GM15510 (cell line): ENCODE measurements around the gene ASTN2.

Experiments used
- POLR2A ChIP-seq: IDR thresholded peaks from 3 replicates; pipeline ENCODE4 v1.6.1; 2011; ENCODE audit warnings: borderline replicate concordance; ENCODE audit not compliant: insufficient read length; ENCODE audit errors: extremely low read depth

The ASTN2 gene

GRCh38 chr9:116394894-116395698 lies 1019.8 kb downstream of the ASTN2 start:
- TF ChIP-seq POLR2A: no peak

- no peak for TF ChIP-seq POLR2A
Measured at GRCh38 chr9:116394070-116394469, 1020.8 kb downstream of the ASTN2 start.

GRCh38 chr9:116393198-116393597 lies 1021.7 kb downstream of the ASTN2 start:
- no peak for TF ChIP-seq POLR2A

- no peak for TF ChIP-seq POLR2A
Measured at GRCh38 chr9:116391306-116391900, 1023.5 kb downstream of the ASTN2 start.

GRCh38 chr9:116390303-116391228 lies 1024.3 kb downstream of the ASTN2 start:
- no peak for TF ChIP-seq POLR2A

- no peak for TF ChIP-seq POLR2A
Measured at GRCh38 chr9:116389541-116390302, 1025.1 kb downstream of the ASTN2 start.

- TF ChIP-seq POLR2A: no peak
Measured at GRCh38 chr9:116387934-116388698, 1026.7 kb downstream of the ASTN2 start.

- no peak for TF ChIP-seq POLR2A
Measured at GRCh38 chr9:116383936-116384335, 1030.9 kb downstream of the ASTN2 start.

GRCh38 chr9:116383133-116383532 lies 1031.7 kb downstream of the ASTN2 start:
- no peak for TF ChIP-seq POLR2A

- TF ChIP-seq POLR2A: no peak
Measured at GRCh38 chr9:116382053-116382452, 1032.8 kb downstream of the ASTN2 start.

GRCh38 chr9:116381350-116381749 lies 1033.5 kb downstream of the ASTN2 start:
- TF ChIP-seq POLR2A: no peak

- TF ChIP-seq POLR2A: no peak
Measured at GRCh38 chr9:116380496-116380995, 1034.3 kb downstream of the ASTN2 start.

- TF ChIP-seq POLR2A: no peak
Measured at GRCh38 chr9:116379821-116380220, 1035.0 kb downstream of the ASTN2 start.
